GM12864 (cell line): Measurements from ENCODE around the gene ULK3.

Experiments
- DNase-seq: peaks from one replicate; pipeline ENCODE4 v3.0.0-alpha.2; 2011; ENCODE audit warnings: low read depth
- H3K4me3 ChIP-seq: 2 replicates; pipeline ENCODE4 v1.5.1; 2011; ENCODE audit warnings: mild to moderate bottlenecking, low read depth, low read length, control low read depth
- TF ChIP-seq, protein P1 (sequence below): IDR thresholded peaks from 2 replicates; pipeline ENCODE4 v1.5.1; 2011; ENCODE audit warnings: low read depth, mild to moderate bottlenecking, moderate library complexity, low read length, control low read depth, inconsistent platforms; ENCODE audit errors: missing control alignments

The ULK3 gene

DNA sequence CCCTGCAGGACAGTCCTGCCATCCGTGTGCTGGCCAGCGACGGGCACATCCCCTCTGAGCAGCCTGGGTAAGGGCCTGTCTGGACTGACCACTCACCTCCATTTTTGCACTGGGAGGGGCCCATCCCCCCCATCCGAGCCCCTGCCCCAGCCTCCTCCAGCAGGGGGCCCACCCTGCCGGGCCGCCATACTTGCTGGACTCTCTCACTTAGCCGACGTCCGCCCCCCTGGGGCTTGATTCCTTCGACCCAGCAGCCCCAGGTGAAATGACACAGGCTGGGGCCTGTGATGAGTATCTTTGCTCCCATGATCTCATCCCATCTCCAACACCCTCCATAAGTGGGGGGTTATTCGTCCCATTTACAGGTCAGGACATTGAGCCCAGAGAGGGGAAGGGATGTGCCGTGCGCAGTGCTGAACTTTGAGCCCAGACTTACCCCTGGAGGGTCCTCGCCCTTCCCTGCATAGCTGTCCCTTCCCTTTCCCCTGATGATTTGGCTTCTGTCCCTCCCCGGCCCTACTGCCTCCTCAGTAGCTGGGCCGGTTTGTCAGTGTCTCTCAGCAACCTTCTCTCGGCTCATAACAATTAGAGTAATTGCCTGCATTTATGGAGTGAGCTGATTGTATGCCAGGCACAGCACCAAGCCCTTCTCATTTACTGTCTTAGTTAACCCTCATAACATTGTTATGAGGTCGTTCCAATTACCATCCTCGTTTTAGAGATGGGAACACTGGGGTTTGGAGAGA, 26.2 kb downstream of the ULK3 start:
- TF ChIP-seq, protein P1, sequence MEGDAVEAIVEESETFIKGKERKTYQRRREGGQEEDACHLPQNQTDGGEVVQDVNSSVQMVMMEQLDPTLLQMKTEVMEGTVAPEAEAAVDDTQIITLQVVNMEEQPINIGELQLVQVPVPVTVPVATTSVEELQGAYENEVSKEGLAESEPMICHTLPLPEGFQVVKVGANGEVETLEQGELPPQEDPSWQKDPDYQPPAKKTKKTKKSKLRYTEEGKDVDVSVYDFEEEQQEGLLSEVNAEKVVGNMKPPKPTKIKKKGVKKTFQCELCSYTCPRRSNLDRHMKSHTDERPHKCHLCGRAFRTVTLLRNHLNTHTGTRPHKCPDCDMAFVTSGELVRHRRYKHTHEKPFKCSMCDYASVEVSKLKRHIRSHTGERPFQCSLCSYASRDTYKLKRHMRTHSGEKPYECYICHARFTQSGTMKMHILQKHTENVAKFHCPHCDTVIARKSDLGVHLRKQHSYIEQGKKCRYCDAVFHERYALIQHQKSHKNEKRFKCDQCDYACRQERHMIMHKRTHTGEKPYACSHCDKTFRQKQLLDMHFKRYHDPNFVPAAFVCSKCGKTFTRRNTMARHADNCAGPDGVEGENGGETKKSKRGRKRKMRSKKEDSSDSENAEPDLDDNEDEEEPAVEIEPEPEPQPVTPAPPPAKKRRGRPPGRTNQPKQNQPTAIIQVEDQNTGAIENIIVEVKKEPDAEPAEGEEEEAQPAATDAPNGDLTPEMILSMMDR = no peak
- no peak overlapping the region for H3K4me3 ChIP-seq
- no peak for DNase-seq

DNA sequence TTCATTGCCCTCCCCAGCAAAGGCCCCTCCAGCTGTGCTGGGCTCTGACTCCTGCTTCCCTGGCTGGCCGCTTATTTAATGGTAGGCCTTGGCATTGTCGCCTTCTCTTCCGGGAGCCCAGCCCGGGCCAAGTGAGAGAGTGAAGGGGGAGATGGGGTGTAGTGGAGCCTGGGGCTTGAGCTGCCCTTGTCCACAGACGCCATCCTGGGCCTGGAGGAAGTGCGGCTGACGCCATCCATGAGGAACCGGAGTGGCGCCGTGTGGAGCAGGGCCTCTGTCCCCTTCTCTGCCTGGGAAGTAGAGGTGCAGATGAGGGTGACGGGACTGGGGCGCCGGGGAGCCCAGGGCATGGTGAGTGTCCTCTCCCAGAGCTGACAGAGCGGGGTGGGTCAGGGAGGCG, 27.0 kb downstream of the ULK3 start:
- H3K4me3 ChIP-seq = no peak overlapping the region
- no peak for DNase-seq
- TF ChIP-seq, protein P1 = no peak

DNA sequence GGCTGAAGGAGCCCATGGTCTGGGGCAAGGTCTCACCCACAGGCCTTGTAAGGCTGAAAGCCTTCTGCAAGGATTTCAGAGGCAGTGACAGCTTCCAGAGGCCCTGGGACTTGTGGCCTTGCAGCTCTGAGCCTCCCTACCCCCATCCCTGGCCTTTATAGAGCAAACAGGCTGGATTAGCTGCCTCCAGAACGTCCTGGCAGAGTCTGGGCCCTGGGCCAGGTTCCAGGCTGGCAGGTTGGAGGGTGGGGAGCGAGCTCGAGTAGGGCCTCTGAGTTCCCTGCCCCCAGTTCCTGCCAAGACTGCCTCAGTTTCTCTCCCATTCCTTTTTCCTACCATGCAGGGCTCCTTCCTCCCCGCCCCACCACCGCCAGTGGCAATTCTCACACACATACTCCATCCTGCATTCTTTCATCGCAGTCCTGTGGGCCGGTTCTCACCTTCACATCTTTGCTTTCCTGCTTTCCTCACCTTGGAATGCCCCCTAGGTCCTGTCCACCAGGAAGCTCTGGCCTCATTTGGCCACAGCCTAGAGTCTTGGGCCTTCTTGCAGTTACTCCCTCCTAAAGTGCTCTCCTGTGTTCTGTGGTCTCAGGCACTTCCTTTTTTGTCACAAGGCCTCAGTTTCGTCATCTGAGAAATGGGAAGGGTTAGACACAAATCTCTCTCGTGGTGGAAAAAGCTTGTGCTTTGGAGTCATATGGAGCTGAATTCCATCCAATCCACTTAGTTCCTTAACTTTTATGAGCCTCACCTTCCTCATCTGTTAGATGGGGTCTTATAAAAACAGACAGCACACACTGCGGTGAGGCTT, 27.6 kb downstream of the ULK3 start:
- TF ChIP-seq, protein P1 = no peak
- no peak overlapping the region for H3K4me3 ChIP-seq
- no peak for DNase-seq

DNA sequence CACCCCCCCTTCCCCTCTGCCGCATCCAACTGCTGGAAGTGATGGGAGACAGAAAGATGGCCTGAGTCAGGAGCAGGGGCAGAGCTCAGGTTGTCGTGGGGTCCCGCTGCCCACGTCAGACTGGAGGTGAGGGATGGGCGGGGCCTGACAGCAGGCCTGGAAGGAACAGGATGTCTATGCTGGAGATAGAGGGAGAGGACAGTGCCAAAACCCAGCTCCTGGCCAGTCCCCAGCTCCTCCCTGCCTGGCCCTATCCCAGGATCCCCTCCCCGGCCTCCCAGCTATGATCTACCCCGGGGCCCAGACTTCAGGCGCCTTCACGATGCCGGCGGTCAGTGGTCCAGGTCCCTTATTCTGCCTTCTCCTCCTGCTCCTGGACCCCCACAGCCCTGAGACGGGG, 30.4 kb downstream of the ULK3 start, which contains the start of gene LMAN1L:
LMAN1L (plus strand) TSS at position 303 of the 400 bp plus-strand sequence; CDS start at position 323, 20 bp downstream.
- DNase-seq = no peak
- TF ChIP-seq, protein P1 = no peak
- no peak within 1 kb of the TSS for H3K4me3 ChIP-seq

DNA sequence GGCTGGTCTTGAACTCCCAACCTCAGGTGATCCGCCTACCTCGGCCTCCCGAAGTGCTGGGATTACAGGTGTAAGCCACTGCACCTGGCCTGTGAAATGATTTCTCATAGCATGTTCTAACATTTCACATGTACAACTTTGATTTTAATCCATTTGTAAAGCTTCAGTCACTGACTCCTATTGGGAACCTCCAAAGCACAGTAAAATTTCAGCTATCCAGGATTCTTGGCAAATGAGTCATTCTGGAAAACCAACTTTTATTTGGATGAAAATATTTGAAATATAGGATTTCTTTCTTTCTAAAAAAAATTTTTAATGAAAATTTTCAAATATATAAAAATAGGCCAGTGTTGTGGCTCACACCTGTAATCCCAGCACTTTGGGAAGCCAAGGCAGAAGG, 33.0 kb downstream of the ULK3 start:
- no peak overlapping the region for H3K4me3 ChIP-seq
- TF ChIP-seq, protein P1 = no peak
- DNase-seq = no peak

DNA sequence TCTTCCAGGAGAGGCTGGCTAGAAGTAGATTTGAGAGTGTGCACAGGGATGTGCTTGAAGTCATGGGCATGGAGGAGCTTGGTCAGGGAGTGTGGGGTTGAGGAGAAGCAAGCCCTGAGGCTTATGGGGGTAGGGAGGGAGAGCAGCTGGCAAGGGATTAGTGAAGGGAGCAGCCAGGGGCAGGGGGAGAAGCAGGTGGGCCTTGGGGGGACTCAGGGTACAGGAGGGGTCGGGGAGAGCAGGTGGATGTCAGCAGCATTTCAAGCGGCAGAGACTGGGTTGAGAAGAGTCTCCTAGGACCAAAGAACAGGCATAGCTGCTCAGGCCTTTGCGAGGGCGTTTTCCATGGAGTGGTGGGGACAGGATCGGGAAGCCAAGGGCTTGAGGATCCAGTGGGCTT, 33.7 kb downstream of the ULK3 start:
- TF ChIP-seq, protein P1 = no peak
- no peak for DNase-seq
- H3K4me3 ChIP-seq = no peak overlapping the region

DNA sequence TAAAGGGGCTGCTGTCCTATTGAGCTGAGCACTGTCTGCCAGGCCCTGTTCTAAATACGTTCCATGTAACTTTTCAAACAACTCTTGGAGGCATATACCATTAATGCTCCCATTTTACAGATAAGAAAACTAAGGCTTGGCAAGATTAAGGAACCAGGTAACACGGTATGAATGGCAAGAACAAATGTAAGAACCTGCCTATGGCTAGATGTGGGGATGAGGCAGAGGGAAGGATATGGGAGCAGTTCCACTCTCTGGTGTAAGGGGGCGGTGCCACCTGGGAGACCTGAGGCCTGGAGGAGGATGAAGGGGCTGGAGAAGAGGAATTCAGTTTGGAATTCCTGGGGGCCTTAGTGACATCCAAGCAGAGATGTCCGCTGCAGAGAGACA, 34.1 kb downstream of the ULK3 start:
- H3K4me3 ChIP-seq = no peak overlapping the region
- no peak for DNase-seq
- TF ChIP-seq, protein P1 = no peak
